GM20000 (cell line): ENCODE results near the gene CCDC30.

ENCODE experiments used
- DNase-seq: peaks from one replicate; pipeline ENCODE4 v3.0.0; 2012; ENCODE audit warnings: low spot score
- CTCF ChIP-seq: IDR thresholded peaks from 2 replicates; pipeline ENCODE4 v1.5.1; 2012; ENCODE audit warnings: mild to moderate bottlenecking, control low read depth; ENCODE audit errors: extremely low read depth, missing control alignments

CCDC30 gene

GRCh38 chr1:42557230-42557851 lies 94.3 kb downstream of the CCDC30 start:
- TF ChIP-seq CTCF: no peak
- DNase-seq: no peak

- no peak for DNase-seq
- TF ChIP-seq CTCF: no peak
These were observed 104.0 kb downstream of the CCDC30 start for GRCh38 chr1:42567038-42567437.

- no peak for TF ChIP-seq CTCF
- no peak for DNase-seq
These were observed 113.8 kb downstream of the CCDC30 start for GRCh38 chr1:42576935-42577334.

- TF ChIP-seq CTCF: no peak
- DNase-seq: no peak
These were observed 122.9 kb downstream of the CCDC30 start for GRCh38 chr1:42586016-42586415.

GRCh38 chr1:42587753-42588152 lies 124.7 kb downstream of the CCDC30 start:
- TF ChIP-seq CTCF: no peak
- no peak for DNase-seq

GRCh38 chr1:42592811-42593210 lies 129.7 kb downstream of the CCDC30 start:
- no peak for TF ChIP-seq CTCF

GRCh38 chr1:42593486-42594100 lies 130.5 kb downstream of the CCDC30 start:
- no peak for TF ChIP-seq CTCF
- DNase-seq: no peak

More at GRCh38 chr1:42592811-42593210, 129.7 kb downstream of the CCDC30 start:
- DNase-seq: no peak
